NCI-H146 treated with DMSO at 0.1 percent for 48 hours (cell line): ENCODE results near the gene SPATS1.
"Not testable (repeated sequence)": the region's sequence is repeated elsewhere in the genome, so short reads cannot be mapped to it uniquely, and the experiment has no call there.

Source experiments
- DNase-seq: peaks from one replicate; lab custom pipeline; 2025; ENCODE audit not compliant: unreplicated experiment; lab: John Stamatoyannopoulos, UW

SPATS1 gene

GRCh38 chr6:44310241-44310640, 32.2 kb upstream of the SPATS1 start:
- DNase-seq: no peak

- DNase-seq: no peak
Measured at GRCh38 chr6:44311304-44311703, 31.1 kb upstream of the SPATS1 start.

- DNase-seq: no peak
Measured at GRCh38 chr6:44311767-44312166, 30.7 kb upstream of the SPATS1 start.

GRCh38 chr6:44312901-44313788, 29.3 kb upstream of the SPATS1 start, which contains the start of gene AARS2:
Gene AARS2, minus strand, starts transcription at chr6:44313347. Its CDS starts 24 bp downstream, at chr6:44313323.
- DNase-seq: peak; percentile 91

GRCh38 chr6:44314657-44315056, 27.8 kb upstream of the SPATS1 start:
- DNase-seq: not testable (repeated sequence)

GRCh38 chr6:44315516-44315915, 26.9 kb upstream of the SPATS1 start:
- no peak for DNase-seq

- DNase-seq: no peak
Measured at GRCh38 chr6:44315951-44316350, 26.5 kb upstream of the SPATS1 start.

- no peak for DNase-seq
Measured at GRCh38 chr6:44316481-44316880, 26.0 kb upstream of the SPATS1 start.

GRCh38 chr6:44317136-44317631, 25.3 kb upstream of the SPATS1 start:
- not testable (repeated sequence) for DNase-seq

- no peak for DNase-seq
Measured at GRCh38 chr6:44321210-44321609, 21.2 kb upstream of the SPATS1 start.

- DNase-seq: no peak
Measured at GRCh38 chr6:44327096-44327495, 15.4 kb upstream of the SPATS1 start.

GRCh38 chr6:44327760-44328159, 14.7 kb upstream of the SPATS1 start:
- DNase-seq: no peak

GRCh38 chr6:44328203-44328602, 14.2 kb upstream of the SPATS1 start:
- not testable (repeated sequence) for DNase-seq

- no peak for DNase-seq
Measured at GRCh38 chr6:44329858-44330257, 12.6 kb upstream of the SPATS1 start.

GRCh38 chr6:44332585-44332984, 9.9 kb upstream of the SPATS1 start:
- no peak for DNase-seq

GRCh38 chr6:44333273-44333919, 9.1 kb upstream of the SPATS1 start:
- no peak for DNase-seq

- no peak for DNase-seq
Measured at GRCh38 chr6:44333942-44334341, 8.5 kb upstream of the SPATS1 start.

GRCh38 chr6:44335631-44336030, 6.8 kb upstream of the SPATS1 start:
- DNase-seq: peak; percentile 33

- peak; percentile 89 for DNase-seq
Measured at GRCh38 chr6:44338228-44339122, 4.0 kb upstream of the SPATS1 start.

- DNase-seq: no peak
Measured at GRCh38 chr6:44339301-44339700, 3.1 kb upstream of the SPATS1 start.
